ENCODE results near the gene CCDC170. TPM values are rescaled to one million over a fixed set of nuclear protein-coding genes. Genes with fewer than 3 reads are reported as not detected.

Gene CCDC170
- total RNA-seq, 3 donors from 2014 or later (not counting 1 experiment from before 2014, with no cell fraction given), result 0.20 to 0.96 (median 0.25) TPM

GRCh38 chr6:151663559-151663958 is 169.7 kb downstream of the CCDC170 start:
- Histone ChIP-seq H3K9me3 (ENCODE audit: control insufficient read depth, insufficient read depth, low read length) (no peaks in the 10 kb centered on the region), H3K4me1 (ENCODE audit: control insufficient read depth, insufficient read depth, low read length) (no peaks in the 10 kb centered on the region), H3K36me3 (ENCODE audit: control insufficient read depth, insufficient read depth, low read length) (no peaks in the 10 kb centered on the region), H3K4me3 (ENCODE audit: low read length) (no peak overlapping the region), H3K27me3 (ENCODE audit: control insufficient read depth, insufficient read depth, low read length) (no peaks in the 10 kb centered on the region), H3K27ac (ENCODE audit: low read length) (no peak overlapping the region)
- no peak for TF ChIP-seq CTCF (IDR thresholded peaks at IDR 0.05)
- no peak for ATAC-seq
- DNase-seq, result no peak
- H3K27me3 Mint-ChIP-seq (ENCODE audit: low read depth in 2 of 2), result peaks cover 10 to 11% of the 10 kb centered on the region in 2 donors
- intact Hi-C loops (cut with micrococcal nuclease), result no loop called here
- no peak overlapping the region for H3K4me3 Mint-ChIP-seq
- no peaks in the 10 kb centered on the region for H3K4me1 Mint-ChIP-seq
- WGBS (ENCODE audit: insufficient coverage), result 100% methylated on average over 2 of the region's 2 CpGs
- H3K9me3 Mint-ChIP-seq, result no peaks in the 10 kb centered on the region
- no peaks in the 10 kb centered on the region for H3K36me3 Mint-ChIP-seq
- no peak overlapping the region for H3K27ac Mint-ChIP-seq

DNA sequence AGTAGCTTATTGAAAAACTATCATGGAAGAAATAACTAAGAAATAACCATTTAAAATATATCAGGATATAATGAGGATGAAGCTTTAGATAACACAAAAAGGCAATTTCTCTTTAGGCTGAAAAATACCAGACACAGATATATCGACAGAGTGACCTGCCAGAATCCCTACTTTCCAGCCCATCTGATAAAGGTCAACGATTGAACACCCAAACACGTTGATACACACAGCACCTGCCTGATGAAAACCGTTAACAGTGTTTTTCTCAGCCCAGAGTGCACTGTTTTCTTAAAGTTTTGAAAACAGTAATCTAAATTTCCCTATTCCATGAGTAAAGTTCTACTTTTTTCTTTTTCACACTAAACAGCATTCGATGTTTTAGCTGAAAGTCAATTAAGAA is 170.6 kb downstream of the CCDC170 start:
- H3K27ac Mint-ChIP-seq, result no peak overlapping the region
- no peaks in the 10 kb centered on the region for H3K4me1 ChIP-seq (ENCODE audit: control insufficient read depth, insufficient read depth, low read length)
- peaks cover 10 to 11% of the 10 kb centered on the region in 2 donors for H3K27me3 Mint-ChIP-seq (ENCODE audit: low read depth in 2 of 2)
- no peaks in the 10 kb centered on the region for H3K9me3 ChIP-seq (ENCODE audit: control insufficient read depth, insufficient read depth, low read length)
- intact Hi-C loops (cut with micrococcal nuclease), result no loop called here
- no peak overlapping the region for H3K4me3 Mint-ChIP-seq
- peaks cover 0 to 2% of the 10 kb centered on the region in 2 donors for H3K9me3 Mint-ChIP-seq
- H3K27ac ChIP-seq (ENCODE audit: low read length), result no peak overlapping the region
- no peaks in the 10 kb centered on the region for H3K27me3 ChIP-seq (ENCODE audit: control insufficient read depth, insufficient read depth, low read length)
- no peak for DNase-seq
- WGBS (ENCODE audit: insufficient coverage), result 82% methylated on average over 4 of the region's 5 CpGs
- no peak overlapping the region for H3K4me3 ChIP-seq (ENCODE audit: low read length)
- no peaks in the 10 kb centered on the region for H3K36me3 ChIP-seq (ENCODE audit: control insufficient read depth, insufficient read depth, low read length)
- no peaks in the 10 kb centered on the region for H3K4me1 Mint-ChIP-seq
- ATAC-seq, result no peak
- no peaks in the 10 kb centered on the region for H3K36me3 Mint-ChIP-seq
- TF ChIP-seq CTCF (IDR thresholded peaks at IDR 0.05), result no peak

DNA sequence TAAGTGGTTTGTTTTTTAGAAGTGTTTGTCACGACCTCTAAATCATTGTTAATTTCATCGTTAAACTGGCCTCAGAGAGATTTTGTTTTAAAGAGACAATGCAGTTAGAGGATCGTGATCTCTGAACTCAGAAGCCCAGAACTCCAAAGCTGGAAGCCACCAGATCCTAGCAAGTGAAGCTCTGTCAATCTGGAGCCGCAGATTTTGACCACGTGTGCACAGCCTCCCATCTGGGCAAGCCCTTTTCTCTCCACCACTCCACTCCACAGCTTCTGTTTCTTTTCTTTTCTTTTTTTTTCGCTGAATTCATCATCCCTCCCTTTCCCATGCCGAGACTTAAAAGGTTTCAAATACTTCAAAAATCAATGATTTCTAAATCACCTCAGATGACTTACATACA is 171.5 kb downstream of the CCDC170 start:
- no peaks in the 10 kb centered on the region for H3K9me3 ChIP-seq (ENCODE audit: control insufficient read depth, insufficient read depth, low read length)
- Mint-ChIP-seq H3K27me3 (ENCODE audit: low read depth in 2 of 2) (peaks cover 10% of the 10 kb centered on the region in 2 donors), H3K4me3 (no peak overlapping the region), H3K27ac (no peak overlapping the region), H3K4me1 (no peaks in the 10 kb centered on the region), H3K36me3 (no peaks in the 10 kb centered on the region), H3K9me3 (peaks cover 0 to 2% of the 10 kb centered on the region in 2 donors)
- no peak overlapping the region for H3K27ac ChIP-seq (ENCODE audit: low read length)
- no peak for TF ChIP-seq CTCF (IDR thresholded peaks at IDR 0.05)
- no peak overlapping the region for H3K4me3 ChIP-seq (ENCODE audit: low read length)
- no peak for DNase-seq
- 89% methylated on average over 7 of the region's 7 CpGs for WGBS (ENCODE audit: insufficient coverage)
- ATAC-seq, result no peak
- no peaks in the 10 kb centered on the region for H3K36me3 ChIP-seq (ENCODE audit: control insufficient read depth, insufficient read depth, low read length)
- no peaks in the 10 kb centered on the region for H3K27me3 ChIP-seq (ENCODE audit: control insufficient read depth, insufficient read depth, low read length)
- no peaks in the 10 kb centered on the region for H3K4me1 ChIP-seq (ENCODE audit: control insufficient read depth, insufficient read depth, low read length)
- intact Hi-C loops (cut with micrococcal nuclease), result no loop called here

- Histone ChIP-seq H3K4me1 (ENCODE audit: control insufficient read depth, insufficient read depth, low read length) (no peaks in the 10 kb centered on the region), H3K27ac (ENCODE audit: low read length) (no peak overlapping the region), H3K36me3 (ENCODE audit: control insufficient read depth, insufficient read depth, low read length) (no peaks in the 10 kb centered on the region), H3K9me3 (ENCODE audit: control insufficient read depth, insufficient read depth, low read length) (no peaks in the 10 kb centered on the region), H3K4me3 (ENCODE audit: low read length) (no peak overlapping the region), H3K27me3 (ENCODE audit: control insufficient read depth, insufficient read depth, low read length) (no peaks in the 10 kb centered on the region)
- intact Hi-C loops (cut with micrococcal nuclease), result no loop called here
- TF ChIP-seq CTCF (IDR thresholded peaks at IDR 0.05), result no peak
- peaks cover 10% of the 10 kb centered on the region in 2 donors for H3K27me3 Mint-ChIP-seq (ENCODE audit: low read depth in 2 of 2)
- 69% methylated on average over 2 of the region's 2 CpGs for WGBS (ENCODE audit: insufficient coverage)
- DNase-seq, result no peak
- no peaks in the 10 kb centered on the region for H3K36me3 Mint-ChIP-seq
- no peak overlapping the region for H3K27ac Mint-ChIP-seq
- H3K4me1 Mint-ChIP-seq, result no peaks in the 10 kb centered on the region
- ATAC-seq, result no peak
- H3K9me3 Mint-ChIP-seq, result peaks cover 0 to 2% of the 10 kb centered on the region in 2 donors
- H3K4me3 Mint-ChIP-seq, result no peak overlapping the region
These were observed 172.7 kb downstream of the CCDC170 start for GRCh38 chr6:151666526-151666925.
